ENCODE results near the gene CD81.

CD81 gene

GRCh38 chr11:2395856-2396255, 18.7 kb downstream of the CD81 start:
- no peaks in the 10 kb centered on the region for H3K27me3 ChIP-seq
- no peak overlapping the region for H3K4me3 ChIP-seq (ENCODE audit: low read depth, low read length)
- H3K9me3 ChIP-seq: no peaks in the 10 kb centered on the region
- H3K36me3 ChIP-seq: no peaks in the 10 kb centered on the region; the same call in 1 of the 2 replicates
- no peaks in the 10 kb centered on the region; the same call in 1 of the 2 replicates for H3K4me1 ChIP-seq
- TF ChIP-seq CTCF (IDR thresholded peaks at IDR 0.05; ENCODE audit: low read depth, low read length): no peak
- no peak for DNase-seq

- DNase-seq: no peak
- H3K36me3 ChIP-seq: no peaks in the 10 kb centered on the region; the same call in 1 of the 2 replicates
- no peaks in the 10 kb centered on the region; the same call in 1 of the 2 replicates for H3K4me1 ChIP-seq
Measured at GRCh38 chr11:2396471-2396870, 19.4 kb downstream of the CD81 start.

GRCh38 chr11:2397005-2397404, 19.9 kb downstream of the CD81 start:
- H3K36me3 ChIP-seq: no peaks in the 10 kb centered on the region; the same call in 1 of the 2 replicates
- H3K4me1 ChIP-seq: no peaks in the 10 kb centered on the region; the same call in 1 of the 2 replicates

More at GRCh38 chr11:2396471-2396870, 19.4 kb downstream of the CD81 start:
- Histone ChIP-seq H3K9me3 (no peaks in the 10 kb centered on the region), H3K4me3 (ENCODE audit: low read depth, low read length) (no peak overlapping the region), H3K27me3 (no peaks in the 10 kb centered on the region)
- TF ChIP-seq CTCF (IDR thresholded peaks at IDR 0.05; ENCODE audit: low read depth, low read length): no peak

GRCh38 chr11:2398664-2399355, 21.7 kb downstream of the CD81 start:
- Histone ChIP-seq H3K9me3 (no peaks in the 10 kb centered on the region), H3K4me1 (no peaks in the 10 kb centered on the region; the same call in 1 of the 2 replicates), H3K36me3 (peaks cover 10% of the 10 kb centered on the region), H3K4me3 (ENCODE audit: low read depth, low read length) (no peak overlapping the region), H3K27me3 (no peaks in the 10 kb centered on the region)
- peak; percentile 50 for TF ChIP-seq CTCF (IDR thresholded peaks at IDR 0.05; ENCODE audit: low read depth, low read length)
- peak; percentile 43 for DNase-seq

More at GRCh38 chr11:2397005-2397404, 19.9 kb downstream of the CD81 start:
- Histone ChIP-seq H3K27me3 (no peaks in the 10 kb centered on the region), H3K4me3 (ENCODE audit: low read depth, low read length) (no peak overlapping the region), H3K9me3 (no peaks in the 10 kb centered on the region)
- no peak for TF ChIP-seq CTCF (IDR thresholded peaks at IDR 0.05; ENCODE audit: low read depth, low read length)
- no peak for DNase-seq

- H3K9me3 ChIP-seq: no peaks in the 10 kb centered on the region
- H3K4me3 ChIP-seq (ENCODE audit: low read depth, low read length): peak overlapping the region; percentile 67
- no peak for TF ChIP-seq CTCF (IDR thresholded peaks at IDR 0.05; ENCODE audit: low read depth, low read length)
- no peak for DNase-seq
- H3K36me3 ChIP-seq: peaks cover 10% of the 10 kb centered on the region
- H3K27me3 ChIP-seq: no peaks in the 10 kb centered on the region
- no peaks in the 10 kb centered on the region; the same call in 1 of the 2 replicates for H3K4me1 ChIP-seq
Measured at GRCh38 chr11:2399488-2400068, 22.5 kb downstream of the CD81 start.

Data from BE2C (cell line).